AML-193 (cell line): ENCODE results near the gene YIF1A.

Source experiments
- DNase-seq, 2 experiments: peaks; one replicate each; lab custom pipeline; 2025; lab: John Stamatoyannopoulos, UW

The YIF1A gene

DNA sequence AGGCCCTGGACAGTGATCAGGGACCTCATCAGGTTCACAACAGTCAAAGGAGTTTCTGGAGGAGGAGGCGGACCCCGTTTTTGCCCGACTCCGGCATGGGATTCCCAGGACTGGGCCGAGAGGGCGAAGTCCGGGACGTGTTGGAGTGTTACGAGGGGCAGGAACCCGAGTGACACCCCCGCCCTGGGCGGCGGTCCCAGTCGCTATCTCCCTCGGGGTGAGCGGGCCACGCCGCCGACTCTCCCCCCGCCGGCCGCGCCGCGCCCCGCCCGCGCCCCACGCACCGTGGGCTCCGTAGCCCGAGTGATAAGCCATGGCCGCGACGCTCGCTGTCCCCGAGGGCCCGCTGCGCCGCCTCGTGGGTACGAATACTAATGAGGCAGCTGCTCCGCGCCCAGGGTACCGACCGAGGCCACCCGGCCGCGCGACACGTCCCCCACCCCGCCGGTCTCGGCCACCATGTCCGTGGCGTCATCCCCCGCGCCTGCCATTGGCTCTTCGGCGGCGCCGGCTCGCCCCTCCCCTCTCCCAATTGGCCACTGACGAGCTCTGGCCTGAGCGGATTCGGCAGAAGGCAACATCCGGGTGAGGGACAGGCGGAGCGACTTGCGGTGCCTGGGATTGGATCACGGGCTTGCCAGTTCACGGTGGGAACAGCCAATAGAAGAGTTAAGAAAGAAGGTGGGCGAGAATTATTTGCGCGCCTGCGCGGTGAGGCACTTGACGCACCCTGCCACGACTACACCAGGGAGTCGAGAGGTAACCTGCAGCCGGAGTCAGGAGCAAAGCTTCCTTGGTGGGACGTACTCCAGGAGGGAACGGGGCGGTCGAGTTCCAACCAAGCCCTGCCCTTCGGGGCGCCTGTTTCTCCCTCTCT, at the start of gene YIF1A:
Gene YIF1A (minus strand): TSS at position 473 of the 877 bp plus-strand sequence. CDS start 158 bp downstream, at position 315.
- peak; percentile 96 for DNase-seq

- no peak for DNase-seq
Measured at GRCh38 chr11:66337103-66337899, 48.4 kb upstream of the YIF1A start.

DNA sequence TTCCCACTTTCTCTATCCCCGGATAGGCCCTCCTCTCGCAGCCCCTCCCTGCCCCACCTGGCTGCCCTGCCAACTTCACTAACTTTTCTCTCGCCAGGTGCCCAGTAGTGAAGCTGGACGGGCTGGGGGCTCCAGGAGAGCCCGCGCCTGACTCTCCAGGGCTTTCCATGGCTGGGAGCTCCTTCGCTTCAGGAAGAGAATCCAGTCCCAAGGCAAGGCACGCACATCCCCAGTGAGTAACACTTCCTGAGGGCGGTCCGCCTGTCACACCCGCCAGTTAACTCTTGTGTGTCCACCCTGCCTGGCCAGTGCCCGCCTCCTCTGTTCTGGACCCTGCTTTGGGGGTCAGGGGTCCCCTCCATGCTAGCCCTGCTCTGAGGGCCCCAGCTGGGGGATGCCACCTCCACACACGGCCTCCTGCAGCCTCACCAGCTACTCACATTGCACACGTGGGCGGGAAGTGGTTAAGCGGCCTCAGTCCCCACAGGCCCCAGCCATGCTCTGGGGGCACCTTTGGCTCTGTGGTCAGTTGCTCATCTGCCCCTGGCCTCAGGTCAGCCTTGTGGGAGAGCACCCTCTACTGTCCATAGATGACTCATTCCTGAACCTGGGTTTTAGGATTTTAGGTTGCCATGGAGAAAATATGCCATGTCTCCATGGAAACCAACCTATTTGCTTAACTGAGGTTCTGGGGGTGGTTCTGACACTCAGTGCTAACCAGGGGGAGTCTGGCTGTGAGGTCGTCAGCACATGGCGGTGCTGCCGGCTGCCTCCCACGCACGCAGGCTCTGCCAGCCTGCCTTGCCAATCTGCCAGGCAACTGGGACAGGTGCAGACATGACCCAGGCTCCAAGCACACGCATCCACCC, 47.5 kb upstream of the YIF1A start, which contains the start of gene RIN1:
Gene RIN1 (minus strand): TSS at position 201 of the 869 bp plus-strand sequence. CDS start 32 bp downstream, at position 169.
- DNase-seq = peak; percentile 33 to 58

- no peak for DNase-seq
Measured at GRCh38 chr11:66335531-66336233, 46.7 kb upstream of the YIF1A start.

DNA sequence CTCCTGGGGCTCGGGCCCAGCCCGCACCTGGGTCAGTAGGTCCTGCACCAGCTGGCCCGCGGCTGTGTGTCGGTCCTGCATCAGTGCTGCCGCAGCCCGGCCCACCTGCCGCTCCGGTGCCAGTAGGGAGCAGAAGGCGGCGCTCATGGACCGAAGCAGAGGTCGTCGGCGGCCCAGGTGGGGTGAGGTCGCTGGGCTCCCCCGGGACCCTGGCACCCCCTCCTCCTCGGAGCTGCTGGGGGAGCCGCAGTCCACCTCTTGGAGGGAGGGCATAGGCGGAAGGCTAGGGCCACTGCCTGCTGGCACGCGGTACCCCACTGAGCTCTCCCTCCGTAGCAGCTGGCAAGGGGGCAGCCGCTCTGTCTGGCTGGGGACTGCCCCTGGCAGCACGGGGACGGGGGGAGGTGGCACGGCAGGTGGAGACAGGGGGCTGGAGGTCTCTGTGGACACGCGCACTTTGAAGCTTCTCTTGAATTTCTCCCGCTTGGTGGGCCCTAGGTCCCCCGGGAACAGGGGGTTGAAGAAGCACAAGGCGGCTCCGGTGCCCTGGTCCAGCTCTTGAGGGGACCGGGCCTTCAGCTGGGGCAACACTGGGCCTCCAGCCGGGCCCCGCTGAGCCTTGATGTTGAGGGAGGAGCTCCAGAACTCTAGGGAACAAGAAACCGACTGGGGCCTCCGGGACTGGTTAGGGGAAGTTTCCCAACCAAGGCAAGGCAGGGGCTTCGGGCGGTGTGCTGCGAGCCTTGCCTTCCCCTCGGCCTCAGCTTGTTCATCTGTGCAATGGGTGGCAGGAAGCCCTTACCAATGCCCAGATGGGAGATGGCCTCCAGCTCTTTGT, 45.9 kb upstream of the YIF1A start:
- DNase-seq = no peak

DNA sequence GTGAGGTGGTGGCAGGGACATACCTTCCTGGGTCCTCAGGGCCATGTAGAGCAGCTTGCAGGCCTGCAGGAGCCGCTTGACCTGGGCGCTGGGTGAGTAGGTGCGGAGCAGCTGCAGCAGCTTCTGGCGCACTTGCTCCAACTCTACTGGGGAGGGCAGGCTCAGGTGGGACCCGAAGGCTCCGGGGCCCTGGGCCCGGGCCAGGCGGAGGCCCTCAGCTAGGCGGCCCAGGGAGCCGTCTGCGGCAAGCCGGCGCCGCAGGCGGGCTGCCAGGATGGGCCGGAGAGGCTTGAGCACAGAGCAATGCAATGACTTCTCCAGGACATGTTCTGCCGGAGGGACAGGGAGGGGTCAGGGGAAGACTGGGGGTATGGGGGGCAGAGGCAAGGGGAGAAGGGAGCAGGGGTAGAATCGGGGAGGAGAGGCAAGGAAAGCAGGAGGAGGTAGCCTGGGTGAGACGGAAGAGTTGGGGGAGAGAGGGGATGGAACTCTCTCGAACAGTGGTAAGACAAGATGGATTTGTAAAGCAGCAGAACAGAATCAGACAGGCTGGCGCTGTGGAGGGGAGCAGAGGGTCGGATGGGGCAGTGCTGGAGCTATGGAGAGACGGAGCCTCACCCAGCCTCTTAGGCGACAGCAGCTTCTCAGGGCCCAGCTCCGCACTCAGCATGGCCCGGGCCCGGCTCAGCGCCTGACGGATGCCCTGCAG, 45.1 kb upstream of the YIF1A start:
- DNase-seq = no peak

DNA sequence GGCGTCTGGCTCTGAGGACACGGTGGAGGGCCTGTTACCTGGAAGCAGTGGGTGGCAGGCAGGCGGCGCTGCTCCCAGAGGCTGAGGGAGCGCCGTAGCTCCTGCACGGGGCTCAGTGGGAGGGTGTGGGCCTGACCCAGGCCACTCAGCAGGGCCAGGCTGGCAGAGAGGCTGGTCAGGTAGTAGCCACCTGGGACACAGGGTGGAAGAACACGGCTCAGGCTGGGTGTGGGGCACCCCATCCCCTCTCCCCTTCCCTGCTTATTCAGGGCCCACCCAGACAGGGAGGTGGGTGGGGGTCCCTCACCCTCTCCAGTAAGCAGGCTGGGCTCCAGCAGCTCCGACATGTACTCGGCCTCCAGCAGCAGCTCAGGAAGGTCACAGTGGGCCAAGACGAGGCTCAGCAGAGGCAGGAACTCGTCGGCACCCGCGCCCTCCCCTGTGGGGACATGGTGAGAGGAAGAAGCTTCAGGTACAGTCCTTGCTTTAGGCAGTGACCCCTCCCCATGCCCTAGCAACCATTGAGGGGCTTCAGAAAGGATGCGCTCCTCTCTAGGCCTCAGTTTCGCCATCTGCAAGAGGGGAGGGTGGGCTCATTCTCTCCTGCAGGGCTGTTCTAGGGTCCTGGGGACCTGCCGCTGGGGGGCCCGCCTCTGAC, 44.4 kb upstream of the YIF1A start:
- DNase-seq = no peak

- no peak for DNase-seq
Measured at GRCh38 chr11:66332371-66333219, 43.7 kb upstream of the YIF1A start.

DNA sequence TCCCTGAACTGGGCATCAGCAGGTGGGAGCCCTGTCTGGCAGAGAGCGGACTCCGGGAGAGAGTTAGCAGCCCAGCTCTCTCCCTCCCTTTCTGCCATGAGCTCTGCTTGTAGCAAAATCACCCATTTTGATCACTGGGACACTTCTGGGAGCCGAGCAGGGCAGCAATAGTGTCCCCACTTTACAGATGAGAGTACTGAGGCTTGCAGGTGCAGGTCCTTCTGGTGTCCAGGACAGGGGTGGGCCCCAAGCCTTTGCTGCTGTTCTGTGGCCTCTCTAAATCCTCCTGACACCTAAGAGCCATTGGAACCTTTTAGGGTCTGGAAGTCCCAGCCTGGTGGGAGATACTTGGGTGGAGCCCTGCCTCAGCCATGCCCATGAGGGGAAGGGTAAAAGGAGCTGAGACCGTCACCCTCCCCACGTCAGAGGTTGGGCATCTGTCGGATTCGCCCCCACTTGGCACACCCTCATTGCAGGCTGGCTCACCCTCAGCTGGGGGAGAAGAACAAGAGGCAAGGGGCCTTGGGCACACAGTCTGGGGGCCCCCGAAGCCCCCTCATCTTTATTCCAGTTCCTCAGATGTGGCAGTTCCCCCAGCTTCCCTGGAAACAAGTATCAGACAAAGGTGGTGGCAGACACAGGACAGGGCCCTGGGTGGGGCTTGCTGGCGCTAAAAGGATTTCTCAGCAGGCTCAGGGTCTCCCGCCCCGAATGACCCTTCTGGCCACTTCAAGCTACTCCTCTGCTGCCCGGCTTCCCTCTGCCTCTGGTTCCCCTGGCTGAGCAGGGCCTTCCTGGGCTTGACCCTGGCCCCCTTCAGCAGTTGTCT, 42.8 kb upstream of the YIF1A start:
- no peak for DNase-seq

DNA sequence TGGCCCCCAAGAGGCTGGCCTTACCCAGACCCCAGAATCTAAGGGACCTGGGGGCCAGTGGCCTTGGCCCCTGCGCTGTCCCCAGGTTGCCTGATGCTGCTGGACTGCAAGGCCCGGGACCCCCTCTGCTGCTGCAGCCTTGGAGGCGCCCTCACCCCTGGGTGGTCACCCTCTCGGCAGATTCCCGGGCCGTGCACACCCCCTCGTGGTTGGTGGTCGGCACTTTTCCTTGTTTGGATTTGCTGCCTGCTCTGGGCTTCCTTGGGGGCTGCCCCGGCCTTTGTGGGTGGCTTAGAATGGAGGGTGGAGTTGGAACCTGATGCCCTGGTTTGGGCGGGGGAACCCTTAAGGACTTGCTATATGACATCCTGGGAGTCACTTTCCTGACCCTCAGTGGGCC, 42.0 kb upstream of the YIF1A start:
- DNase-seq = no peak

DNA sequence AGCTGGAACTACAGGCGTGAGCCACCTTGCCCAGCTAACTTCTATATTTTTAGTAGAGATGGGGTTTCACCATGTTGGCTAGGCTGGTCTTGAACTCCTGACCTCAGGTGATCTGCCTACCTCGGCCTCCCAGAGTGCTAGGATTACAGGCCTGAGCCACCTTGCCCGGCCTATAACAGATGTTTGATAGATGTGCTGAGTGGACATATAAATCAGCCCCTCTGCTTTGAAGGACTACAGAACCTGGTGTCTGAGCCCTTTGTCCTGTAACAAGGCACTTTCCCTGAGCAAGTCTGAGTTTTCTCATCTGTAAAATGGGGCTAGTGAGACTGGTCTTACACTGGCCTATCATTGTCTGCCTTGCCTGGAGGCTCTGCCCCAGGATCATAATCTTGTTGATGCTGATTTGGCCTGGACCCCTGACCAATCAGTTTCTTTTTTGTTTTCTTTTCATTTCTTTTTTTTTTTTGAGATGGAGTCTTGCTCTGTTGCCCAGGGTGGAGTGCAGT, 40.3 kb upstream of the YIF1A start:
- DNase-seq = no peak

- peak; percentile 55 to 63 for DNase-seq
Measured at GRCh38 chr11:66328302-66329144, 39.6 kb upstream of the YIF1A start.

DNA sequence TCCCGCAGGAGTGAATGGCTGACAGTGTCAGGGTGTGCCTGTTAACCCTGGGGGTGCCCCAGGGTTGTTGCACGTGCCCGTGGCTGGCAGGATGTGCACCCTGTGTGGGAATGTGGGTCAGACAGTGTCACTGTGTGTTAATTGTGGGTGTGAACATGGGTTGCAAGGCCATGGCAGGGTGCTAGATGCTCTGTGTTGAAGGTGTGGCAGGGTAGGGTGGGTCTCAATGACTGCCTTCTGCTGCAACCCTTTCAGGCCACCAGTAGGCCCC, 39.0 kb upstream of the YIF1A start:
- DNase-seq = no peak

DNA sequence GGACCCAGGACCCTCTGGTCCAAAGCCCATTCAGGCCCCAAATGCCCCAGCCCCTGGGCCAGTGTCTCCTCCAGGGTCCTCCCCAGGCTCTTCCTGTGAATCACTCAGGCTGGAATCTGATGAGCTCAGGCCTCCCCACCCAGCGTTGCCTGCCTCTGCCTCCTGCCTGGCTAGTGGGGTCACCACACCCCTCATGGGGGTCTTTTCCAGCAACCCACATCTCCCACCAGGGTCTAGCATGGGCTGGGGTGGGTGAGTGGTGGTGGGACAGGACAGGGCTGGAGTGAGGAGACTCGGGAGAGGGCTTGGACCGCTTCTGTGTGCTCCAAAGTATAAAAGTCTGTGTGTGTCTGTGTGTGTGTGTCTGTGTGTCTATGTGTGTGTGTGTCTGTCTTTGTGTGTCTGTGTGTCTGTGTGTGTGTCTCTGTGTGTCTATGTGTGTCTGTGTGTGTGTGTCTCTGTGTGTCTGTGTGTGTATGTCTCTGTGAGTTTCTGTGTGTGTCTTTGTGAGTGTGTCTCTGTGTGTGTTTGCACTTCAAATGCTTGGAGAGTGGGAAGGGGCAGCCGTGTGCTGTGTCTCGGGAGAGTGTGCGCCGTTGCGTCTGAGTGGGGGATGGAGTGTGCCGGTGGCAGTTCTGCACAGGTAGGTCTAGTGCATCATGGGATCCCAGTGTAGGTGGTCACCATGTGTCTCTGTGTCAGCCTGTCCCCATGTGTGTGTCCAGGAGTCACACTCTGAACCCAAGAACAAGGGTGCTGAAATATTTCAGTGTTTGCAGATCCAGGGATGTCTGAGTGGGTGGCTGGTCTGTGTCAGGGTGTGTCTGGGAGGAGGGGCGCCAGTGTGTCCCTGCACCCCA, 38.5 kb upstream of the YIF1A start:
- no peak for DNase-seq
